Spleen (tissue), 11 donors: ENCODE measurements around the gene TSSK2. TPM values are rescaled to one million over a fixed set of nuclear protein-coding genes. Genes with fewer than 3 reads are reported as not detected.

Experiments used
- DNase-seq: peaks from one replicate; pipeline ENCODE4 v3.0.0-alpha.2; 2020
- H3K27ac ChIP-seq, 8 donors: fragments of 200-600 bp; sonication (generic) in 7 of 8; 1 replicate in 4 of 8; 2 replicates in 4 of 8; pipeline versions ENCODE4 v1.5.0 to v1.8.0; 2016 to 2021; ENCODE audit warnings: inconsistent platforms in 4 of 8, mild to moderate bottlenecking in 4 of 8, moderate library complexity in 1 of 8
- H3K27me3 ChIP-seq, 7 donors: fragments of 200-600 bp; sonication (generic) in 6 of 7; replicated peaks in 1 of 7; 1 replicate in 4 of 7; 2 replicates in 3 of 7; pipeline versions ENCODE4 v1.5.0 to v1.8.0; 2016 to 2021; ENCODE audit warnings: inconsistent platforms in 3 of 7, mild to moderate bottlenecking in 1 of 7
- H3K36me3 ChIP-seq, 6 donors: fragments of 200-600 bp; sonication (generic) in 5 of 6; 1 replicate in 4 of 6; 2 replicates in 2 of 6; pipeline versions ENCODE4 v1.5.0 to v1.8.0; 2016 to 2021; ENCODE audit warnings: inconsistent platforms in 2 of 6
- H3K4me1 ChIP-seq, 6 donors: fragments of 200-600 bp; sonication (generic) in 5 of 6; 1 replicate in 3 of 6; 2 replicates in 3 of 6; pipeline versions ENCODE4 v1.5.0 to v1.8.0; 2016 to 2021; ENCODE audit warnings: inconsistent platforms in 3 of 6
- H3K4me3 ChIP-seq, 8 donors: fragments of 200-600 bp; sonication (generic) in 7 of 8; 1 replicate in 4 of 8; 2 replicates in 4 of 8; pipeline versions ENCODE4 v1.5.0 to v1.8.0; 2016 to 2021; ENCODE audit warnings: inconsistent platforms in 4 of 8, mild to moderate bottlenecking in 4 of 8, moderate library complexity in 2 of 8
- H3K9me3 ChIP-seq, 8 donors: fragments of 200-600 bp; sonication (generic) in 7 of 8; 1 replicate in 4 of 8; 2 replicates in 4 of 8; pipeline versions ENCODE4 v1.5.0 to v1.8.0; 2016 to 2021; ENCODE audit warnings: inconsistent platforms in 4 of 8
- POLR2A ChIP-seq, 3 donors: fragments of 450-650 bp; IDR thresholded peaks; one replicate each; pipeline ENCODE4 v1.5.1; 2017; ENCODE audit warnings: antibody characterized with exemption in 3 of 3, mild to moderate bottlenecking in 1 of 3
- POLR2AphosphoS5 ChIP-seq, 3 donors: sonication (generic); formaldehyde crosslinking; IDR thresholded peaks; one replicate each; pipeline ENCODE4 v1.5.1; 2017; ENCODE audit warnings: antibody characterized with exemption in 3 of 3
- WGBS, 5 donors: extraction: QIAGEN DNeasy Blood & Tissue Kit in 3 of 5; methylation state at CpG; one replicate each; pipeline versions ENCODE4 v1.1.5 to v1.1.7; 2013 to 2018; 5-methylcytosine and 5-hydroxymethylcytosine counted together
- intact Hi-C: fragments of 100-400 bp; cut with DNase I; formaldehyde crosslinking; loops from one replicate; pipeline ENCODE4 v1.15.0; 2023; ENCODE audit warnings: low total_unique reads
- polyA plus RNA-seq, 3 donors: library from polyadenylated mRNA; stranded (reverse); fragments of 200-250 nt; gene quantifications; one replicate each; pipeline ENCODE4 v1.2.1, GENCODE V29; 2013
- total RNA-seq, 7 donors: library from RNA; depleted of rRNA in 3 of 7; stranded (reverse); fragments of >200 nt in 3 of 7; fragmentation: NEBNext Ultra II Directional in 4 of 7; extraction: Animal tissue kit (Norgen Biotek cat#: 25700) in 4 of 7; gene quantifications; one replicate each; pipeline versions ENCODE4 v1.1.0 to v1.2.1, GENCODE V29; 2016 to 2021
- TF ChIP-seq, protein P1 (sequence below), 11 experiments: fragments of 200-600 bp in 7 of 11; fragments of 450-650 bp in 4 of 11; sonication (generic) in 4 of 11; IDR thresholded peaks in 8 of 11; conservative IDR thresholded peaks in 3 of 11; 1 replicate in 7 of 11; 2 replicates in 4 of 11; pipeline versions ENCODE4 v1.4.0 to v1.8.0; 2016 to 2021; ENCODE audit warnings: antibody characterized with exemption in 11 of 11, inconsistent platforms in 4 of 11, mild to moderate bottlenecking in 1 of 11
- donor health status: healthy with polysubstance abuse.
- donor health status: DM: no; HTN: no; CAD: no; lungs with moderate emphysema.
- donor health status: DM: no; HTN: no; CAD: no.
- donor health status: Bipolar disorder and iron deficiency.
- donor health status: healthy.
- donor health status: DM: no; HTN: no; CAD: no.
- donor health status: DM: yes; HTN: yes; CAD: no.

Gene TSSK2
- total and polyA plus RNA-seq, 10 donors = 0.03 to 0.06 TPM; not detected in 8

DNA sequence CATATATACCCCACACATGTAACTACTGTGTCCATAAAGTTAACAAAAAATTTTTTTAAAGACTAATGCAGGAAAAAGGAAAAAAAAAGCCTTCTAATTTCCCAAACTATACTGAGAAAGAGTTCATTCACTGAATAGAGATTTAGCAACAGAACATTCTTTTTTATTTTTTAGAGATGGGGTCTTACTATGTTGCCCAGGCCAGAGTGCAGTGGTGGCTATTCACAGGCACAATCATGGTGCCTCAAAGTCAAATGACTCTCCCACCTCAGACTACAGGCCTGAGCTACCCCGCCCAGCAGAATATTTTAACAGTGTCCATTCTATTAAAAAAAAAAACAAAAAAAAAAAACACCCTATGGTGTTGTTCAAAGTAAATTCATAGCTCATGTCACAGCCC, 34.6 kb upstream of the TSSK2 start:
- no peaks in the 10 kb centered on the region for H3K9me3 ChIP-seq
- peaks cover 0 to 35% (median 9%) of the 10 kb centered on the region in 6 donors for H3K36me3 ChIP-seq
- 92 to 100% (median 100%) methylated on average over 1 of the region's 1 CpG for WGBS, 5 donors
- H3K4me1 ChIP-seq = peaks cover 0 to 60% (median 16%) of the 10 kb centered on the region in 6 donors
- H3K4me3 ChIP-seq = no peak overlapping the region
- H3K27ac ChIP-seq = peak overlapping the region in 2 of 8 donors; percentile 64 to 81
- no peak for DNase-seq
- intact Hi-C loops = no loop called here
- TF ChIP-seq POLR2AphosphoS5 (IDR thresholded peaks at IDR 0.05) = no peak
- TF ChIP-seq, protein P1, sequence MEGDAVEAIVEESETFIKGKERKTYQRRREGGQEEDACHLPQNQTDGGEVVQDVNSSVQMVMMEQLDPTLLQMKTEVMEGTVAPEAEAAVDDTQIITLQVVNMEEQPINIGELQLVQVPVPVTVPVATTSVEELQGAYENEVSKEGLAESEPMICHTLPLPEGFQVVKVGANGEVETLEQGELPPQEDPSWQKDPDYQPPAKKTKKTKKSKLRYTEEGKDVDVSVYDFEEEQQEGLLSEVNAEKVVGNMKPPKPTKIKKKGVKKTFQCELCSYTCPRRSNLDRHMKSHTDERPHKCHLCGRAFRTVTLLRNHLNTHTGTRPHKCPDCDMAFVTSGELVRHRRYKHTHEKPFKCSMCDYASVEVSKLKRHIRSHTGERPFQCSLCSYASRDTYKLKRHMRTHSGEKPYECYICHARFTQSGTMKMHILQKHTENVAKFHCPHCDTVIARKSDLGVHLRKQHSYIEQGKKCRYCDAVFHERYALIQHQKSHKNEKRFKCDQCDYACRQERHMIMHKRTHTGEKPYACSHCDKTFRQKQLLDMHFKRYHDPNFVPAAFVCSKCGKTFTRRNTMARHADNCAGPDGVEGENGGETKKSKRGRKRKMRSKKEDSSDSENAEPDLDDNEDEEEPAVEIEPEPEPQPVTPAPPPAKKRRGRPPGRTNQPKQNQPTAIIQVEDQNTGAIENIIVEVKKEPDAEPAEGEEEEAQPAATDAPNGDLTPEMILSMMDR (IDR thresholded peaks at IDR 0.05 in 8 of 11, conservative IDR thresholded peaks at IDR 0.05 in 3 of 11) = no peak
- no peak for TF ChIP-seq POLR2A (IDR thresholded peaks at IDR 0.05)
- H3K27me3 ChIP-seq = no peaks in the 10 kb centered on the region

DNA sequence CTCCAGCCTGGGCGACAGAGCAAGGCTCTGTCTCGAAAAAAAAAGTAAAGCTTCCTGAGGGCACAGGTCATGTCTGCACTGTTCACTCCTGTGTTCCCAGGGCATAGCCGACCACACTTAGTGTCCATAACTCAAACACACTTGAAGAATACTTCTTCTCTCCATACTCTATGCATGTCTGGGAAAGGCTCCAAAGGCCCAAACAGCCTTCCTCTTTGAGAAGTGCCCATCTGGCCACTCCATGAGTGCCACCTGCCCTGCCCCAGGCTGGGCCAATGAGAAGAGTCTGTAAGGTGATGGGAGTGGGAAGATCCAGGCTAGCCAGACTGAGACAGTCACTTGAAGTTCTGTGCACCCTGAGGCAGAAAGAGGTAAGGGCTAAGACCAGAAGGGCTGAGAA, 33.6 kb upstream of the TSSK2 start:
- intact Hi-C loops = no loop called here

GRCh38 chr22:19098157-19098556, 33.0 kb upstream of the TSSK2 start:
- Histone ChIP-seq H3K4me1 (peaks cover 0 to 50% (median 16%) of the 10 kb centered on the region in 6 donors), H3K36me3 (peaks cover 0 to 35% (median 9%) of the 10 kb centered on the region in 6 donors), H3K27me3 (no peaks in the 10 kb centered on the region), H3K27ac (peak overlapping the region in 4 of 8 donors; percentile 49 to 81 (median 64)), H3K9me3 (no peaks in the 10 kb centered on the region), H3K4me3 (no peak overlapping the region)
- DNase-seq = no peak
- intact Hi-C loops = no loop called here
- no peak for TF ChIP-seq POLR2AphosphoS5 (IDR thresholded peaks at IDR 0.05)
- no peak for TF ChIP-seq POLR2A (IDR thresholded peaks at IDR 0.05)
- TF ChIP-seq, protein P1 (IDR thresholded peaks at IDR 0.05 in 8 of 11, conservative IDR thresholded peaks at IDR 0.05 in 3 of 11) = no peak
- 76 to 83% (median 82%) methylated on average over 4 of the region's 4 CpGs for WGBS, 5 donors

More for the DNA sequence above, 33.6 kb upstream of the TSSK2 start:
- 59 to 70% (median 69%) methylated on average over 3 of the region's 3 CpGs for WGBS, 5 donors
- peak overlapping the region in 1 of 8 donors; percentile 15 for H3K4me3 ChIP-seq
- TF ChIP-seq, protein P1 (IDR thresholded peaks at IDR 0.05 in 8 of 11, conservative IDR thresholded peaks at IDR 0.05 in 3 of 11) = no peak
- TF ChIP-seq POLR2A (IDR thresholded peaks at IDR 0.05) = no peak
- TF ChIP-seq POLR2AphosphoS5 (IDR thresholded peaks at IDR 0.05) = no peak
- no peaks in the 10 kb centered on the region for H3K9me3 ChIP-seq
- peaks cover 0 to 35% (median 9%) of the 10 kb centered on the region in 6 donors for H3K36me3 ChIP-seq
- H3K27me3 ChIP-seq = no peaks in the 10 kb centered on the region
- DNase-seq = no peak
- H3K27ac ChIP-seq = peak overlapping the region in 7 of 8 donors; percentile 6 to 81 (median 49)
- peaks cover 0 to 56% (median 16%) of the 10 kb centered on the region in 6 donors for H3K4me1 ChIP-seq

- DNase-seq = no peak
- intact Hi-C loops = loop anchor here (10.0 kb wide), 1 partner anchor 61 kb away; no protein-coding TSS in a partner anchor
- no peak overlapping the region for H3K4me3 ChIP-seq
- H3K27ac ChIP-seq = no peak overlapping the region
- H3K9me3 ChIP-seq = no peaks in the 10 kb centered on the region
- H3K4me1 ChIP-seq = peaks cover 4 to 73% (median 41%) of the 10 kb centered on the region in 6 donors
- no peaks in the 10 kb centered on the region for H3K27me3 ChIP-seq
- peaks cover 0 to 14% (median 0%) of the 10 kb centered on the region in 6 donors for H3K36me3 ChIP-seq
- TF ChIP-seq POLR2A (IDR thresholded peaks at IDR 0.05) = no peak
- no peak for TF ChIP-seq POLR2AphosphoS5 (IDR thresholded peaks at IDR 0.05)
- TF ChIP-seq, protein P1 (IDR thresholded peaks at IDR 0.05 in 8 of 11, conservative IDR thresholded peaks at IDR 0.05 in 3 of 11) = no peak
- WGBS, 5 donors = 80 to 90% (median 83%) methylated on average over 5 of the region's 5 CpGs
These were observed 27.0 kb upstream of the TSSK2 start for GRCh38 chr22:19103880-19104821.
